Brain microvascular endothelial cell (primary cell): ENCODE data around the gene TAGLN2.
A peak's percentile ranks its signal among the peaks of the same experiment; 100 is the strongest.

ENCODE experiments used
- DNase-seq: peaks from one replicate; pipeline ENCODE4 v3.0.0-alpha.2; 2020
- H3K27ac ChIP-seq: fragments of 250-450 bp; sonication (Bioruptor Pico); 2 replicates; pipeline ENCODE4 v1.5.1; 2020; ENCODE audit warnings: mild to moderate bottlenecking, moderate library complexity
- H3K27me3 ChIP-seq: fragments of 250-450 bp; sonication (Bioruptor Pico); replicated peaks from 2 replicates; pipeline ENCODE4 v1.5.1; 2020; ENCODE audit warnings: mild to moderate bottlenecking
- H3K36me3 ChIP-seq: fragments of 250-450 bp; sonication (Bioruptor Pico); replicated peaks from 2 replicates; pipeline ENCODE4 v1.5.1; 2020; ENCODE audit warnings: mild to moderate bottlenecking
- H3K4me3 ChIP-seq: 2 replicates; pipeline ENCODE4 v1.5.1; 2011; ENCODE audit warnings: low read depth, mild to moderate bottlenecking, control low read depth, low read length, moderate library complexity
- CTCF ChIP-seq: IDR thresholded peaks from 2 replicates; pipeline ENCODE4 v1.5.1; 2011; ENCODE audit warnings: low read depth, mild to moderate bottlenecking, moderate library complexity, low read length, control low read depth, inconsistent platforms; ENCODE audit errors: missing control alignments
- in situ Hi-C: cut with HindIII; loops from 2 replicates; pipeline ENCODE4 v1.10.0; 2017; ENCODE audit warnings: low sequenced_read_pairs, low pct_ligation_motif_present

Gene TAGLN2

DNA sequence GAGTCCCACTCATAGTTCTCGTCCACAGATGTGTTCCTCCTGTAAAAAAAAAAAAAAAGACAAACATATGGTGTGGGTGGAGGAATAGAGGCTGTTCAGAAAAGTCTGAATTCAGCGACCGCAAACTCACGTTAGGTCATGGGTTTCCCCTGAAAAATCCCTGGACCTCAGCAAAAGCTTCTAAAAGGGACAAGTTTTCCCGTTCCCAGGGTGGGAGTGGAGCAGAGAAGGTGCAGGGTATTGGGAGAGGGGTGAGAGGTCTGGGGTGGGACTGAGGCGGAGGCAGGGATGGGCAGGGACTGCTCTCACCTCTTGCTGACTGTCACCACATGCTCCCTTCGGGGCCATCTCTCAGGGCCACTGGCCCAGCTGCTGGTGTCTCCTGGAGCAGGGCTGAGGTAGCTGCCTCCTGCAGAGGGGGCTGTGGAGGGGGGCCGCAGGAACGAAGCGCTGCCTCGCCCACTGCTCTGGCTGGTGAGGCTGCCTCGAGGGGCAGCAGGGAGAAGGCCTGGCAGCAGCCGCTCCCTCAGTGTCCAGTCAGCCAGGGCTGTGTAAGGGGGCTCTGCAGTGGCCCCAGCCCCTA, 2.6 kb upstream of the TAGLN2 start:
- Histone ChIP-seq H3K4me3 (no peak overlapping the region), H3K27ac (no peak overlapping the region), H3K27me3 (no peaks in the 10 kb centered on the region), H3K36me3 (no peaks in the 10 kb centered on the region)
- DNase-seq, result no peak
- in situ Hi-C loops, result no loop called here
- peak; percentile 21 for TF ChIP-seq CTCF

DNA sequence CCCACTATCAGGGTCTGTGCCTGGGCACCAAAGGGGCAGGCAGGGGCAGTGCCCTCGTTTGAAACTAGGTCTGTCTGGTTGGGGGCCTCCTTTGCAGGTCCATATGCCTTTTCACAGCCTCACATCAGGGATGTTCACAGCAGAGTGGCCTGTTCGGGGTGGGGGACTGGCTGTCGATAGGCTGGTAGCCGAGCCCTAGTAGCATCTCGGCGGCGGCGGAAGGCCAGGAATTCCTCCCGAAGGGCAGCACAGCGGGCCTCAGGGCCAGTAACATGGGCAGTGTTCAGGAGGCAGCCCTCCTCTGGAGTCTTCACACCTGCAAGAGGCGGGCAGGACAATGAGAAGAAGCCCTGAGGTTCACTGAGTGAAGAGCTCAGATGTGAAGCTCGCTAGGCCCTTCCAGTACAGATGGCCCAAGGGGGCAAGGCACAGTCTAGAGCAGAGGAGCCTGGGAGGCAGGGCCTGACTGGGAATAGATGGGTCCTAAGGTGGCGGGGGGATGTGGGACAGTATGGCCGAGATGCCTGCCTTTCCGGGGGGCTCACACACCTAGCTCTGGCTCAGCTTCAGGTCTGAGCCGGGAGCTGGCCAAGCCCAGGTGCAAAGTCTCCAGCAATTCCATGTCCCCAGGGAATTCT, 2.0 kb upstream of the TAGLN2 start:
- in situ Hi-C loops, result no loop called here
- no peaks in the 10 kb centered on the region for H3K27me3 ChIP-seq
- H3K36me3 ChIP-seq, result no peaks in the 10 kb centered on the region
- H3K4me3 ChIP-seq, result no peak overlapping the region
- TF ChIP-seq CTCF, result no peak
- no peak overlapping the region for H3K27ac ChIP-seq
- DNase-seq, result no peak

GRCh38 chr1:159925719-159926078, 392 bp upstream of the TAGLN2 start:
- no peak for DNase-seq
- in situ Hi-C loops, result no loop called here
- H3K27me3 ChIP-seq, result no peaks in the 10 kb centered on the region
- H3K27ac ChIP-seq, result peak overlapping the region; percentile 97
- no peak for TF ChIP-seq CTCF
- peak overlapping the region; percentile 100 for H3K4me3 ChIP-seq
- no peaks in the 10 kb centered on the region for H3K36me3 ChIP-seq

DNA sequence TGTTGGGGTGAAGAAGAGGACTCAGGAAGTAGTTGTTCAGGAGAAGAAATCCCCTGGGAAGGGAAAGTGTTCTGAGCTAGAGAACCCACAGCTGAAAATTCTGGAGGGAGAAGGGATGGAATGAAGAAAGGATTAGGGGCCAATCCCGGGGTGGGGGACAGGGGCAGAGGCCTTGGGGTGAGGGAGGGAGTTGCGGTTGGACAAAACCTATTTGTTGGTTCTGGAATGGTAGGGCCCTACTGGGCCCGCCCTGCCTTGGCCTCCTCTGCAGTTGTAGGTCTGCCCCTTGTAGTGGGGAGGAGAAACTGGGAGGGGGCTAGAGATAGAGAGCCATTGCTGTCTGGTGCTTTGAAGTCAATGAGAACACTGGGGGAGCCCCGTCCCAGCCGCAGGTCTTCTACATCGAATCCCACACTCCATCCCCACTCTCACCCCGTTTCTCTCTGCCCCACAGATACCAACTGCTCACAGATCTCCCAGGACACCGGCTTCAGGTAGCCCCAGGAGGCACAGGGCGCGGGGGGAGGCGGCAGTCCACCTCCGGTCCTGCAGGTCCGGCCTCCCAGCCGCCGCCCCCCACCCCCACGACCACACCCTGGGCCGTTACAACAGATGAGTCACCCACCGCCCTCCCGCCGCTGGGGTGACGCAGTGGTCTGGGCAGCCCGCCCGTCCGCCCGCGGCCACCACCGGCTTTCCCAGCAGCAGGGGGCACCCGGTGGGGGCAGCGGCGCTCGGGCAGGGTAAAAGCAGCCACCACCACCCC, 1.1 kb downstream of the TAGLN2 start:
- H3K36me3 ChIP-seq, result peaks cover 9% of the 10 kb centered on the region
- DNase-seq, result peak; percentile 90
- peak overlapping the region; percentile 100 for H3K4me3 ChIP-seq
- no peaks in the 10 kb centered on the region for H3K27me3 ChIP-seq
- in situ Hi-C loops, result no loop called here
- TF ChIP-seq CTCF, result no peak
- peak overlapping the region; percentile 97 for H3K27ac ChIP-seq

DNA sequence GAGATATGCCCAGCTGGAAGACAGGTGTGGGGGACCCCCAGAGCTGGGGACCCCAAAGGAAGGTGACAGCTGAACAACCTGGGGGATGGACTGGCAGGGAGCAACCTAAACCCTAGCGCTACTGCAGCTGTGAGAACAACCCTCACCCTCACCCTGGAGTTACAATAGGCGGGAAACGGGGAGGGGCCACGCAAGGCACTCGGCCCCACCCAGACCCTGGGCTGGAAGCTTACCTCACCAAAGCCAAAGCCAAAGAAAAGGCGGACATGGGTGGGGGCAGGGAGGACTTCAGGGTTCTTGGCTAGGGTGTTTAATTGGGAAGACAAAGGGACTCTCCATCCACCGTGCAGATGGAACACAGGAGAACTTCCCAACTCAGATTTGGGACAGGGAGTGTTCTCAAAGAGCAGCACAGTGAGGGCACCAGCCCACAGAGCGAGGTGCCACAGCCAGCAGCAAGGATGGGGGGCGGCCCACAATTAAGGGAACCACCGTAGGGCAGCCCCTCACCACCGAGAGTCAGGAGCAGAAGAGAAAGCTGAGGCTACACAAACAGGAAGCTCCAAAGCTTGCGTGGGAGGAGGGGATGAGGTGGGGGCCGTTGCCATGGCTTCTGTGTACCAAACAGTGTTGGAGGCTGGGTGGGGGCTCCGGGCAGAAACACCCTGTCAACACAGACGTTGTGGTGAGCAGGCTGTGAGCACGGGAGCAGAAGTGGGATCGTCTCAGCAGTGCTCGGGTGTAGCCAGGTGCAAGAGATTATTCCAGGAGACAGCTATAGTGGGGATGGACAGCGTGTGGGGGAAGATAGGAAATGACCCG, 1.9 kb downstream of the TAGLN2 start:
- H3K36me3 ChIP-seq, result peaks cover 17% of the 10 kb centered on the region
- H3K4me3 ChIP-seq, result peak overlapping the region; percentile 100
- DNase-seq, result peak; percentile 95
- H3K27me3 ChIP-seq, result no peaks in the 10 kb centered on the region
- no peak for TF ChIP-seq CTCF
- in situ Hi-C loops, result no loop called here
- H3K27ac ChIP-seq, result peak overlapping the region; percentile 97
